ENCODE data around the gene WWOX. TPM values are rescaled to one million over a fixed set of nuclear protein-coding genes. Genes with fewer than 3 reads are reported as not detected.

WWOX gene
- total RNA-seq, 4 donors from 2014 or later: 76.8 to 102 (median 83.6) TPM

DNA sequence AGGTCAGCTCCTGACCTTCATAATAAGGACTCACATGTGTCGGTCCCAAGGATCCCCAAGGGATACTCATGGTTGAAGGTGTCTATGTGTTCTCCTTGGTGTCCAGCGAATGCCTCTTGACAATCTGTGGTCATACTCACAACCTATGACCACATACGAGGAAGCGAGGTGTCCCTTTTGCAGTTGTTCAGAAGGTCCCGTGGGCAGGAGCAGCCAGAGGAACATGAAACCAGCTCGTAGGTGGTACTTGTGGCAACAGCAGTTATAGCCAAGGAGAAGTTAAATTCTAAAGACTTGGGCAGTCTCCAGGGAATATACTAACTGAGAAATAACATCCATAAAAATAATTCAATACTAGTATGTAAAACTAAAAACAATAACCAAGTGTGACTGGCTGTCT, 685.3 kb downstream of the WWOX start:
- no peaks in the 10 kb centered on the region for H3K4me1 ChIP-seq
- WGBS, 2 donors: 87 to 92% methylated on average over 6 of the region's 6 CpGs
- TF ChIP-seq POLR2A (IDR thresholded peaks at IDR 0.05) (no peak), EP300 (IDR thresholded peaks at IDR 0.05) (no peak)
- TF ChIP-seq, protein P1, sequence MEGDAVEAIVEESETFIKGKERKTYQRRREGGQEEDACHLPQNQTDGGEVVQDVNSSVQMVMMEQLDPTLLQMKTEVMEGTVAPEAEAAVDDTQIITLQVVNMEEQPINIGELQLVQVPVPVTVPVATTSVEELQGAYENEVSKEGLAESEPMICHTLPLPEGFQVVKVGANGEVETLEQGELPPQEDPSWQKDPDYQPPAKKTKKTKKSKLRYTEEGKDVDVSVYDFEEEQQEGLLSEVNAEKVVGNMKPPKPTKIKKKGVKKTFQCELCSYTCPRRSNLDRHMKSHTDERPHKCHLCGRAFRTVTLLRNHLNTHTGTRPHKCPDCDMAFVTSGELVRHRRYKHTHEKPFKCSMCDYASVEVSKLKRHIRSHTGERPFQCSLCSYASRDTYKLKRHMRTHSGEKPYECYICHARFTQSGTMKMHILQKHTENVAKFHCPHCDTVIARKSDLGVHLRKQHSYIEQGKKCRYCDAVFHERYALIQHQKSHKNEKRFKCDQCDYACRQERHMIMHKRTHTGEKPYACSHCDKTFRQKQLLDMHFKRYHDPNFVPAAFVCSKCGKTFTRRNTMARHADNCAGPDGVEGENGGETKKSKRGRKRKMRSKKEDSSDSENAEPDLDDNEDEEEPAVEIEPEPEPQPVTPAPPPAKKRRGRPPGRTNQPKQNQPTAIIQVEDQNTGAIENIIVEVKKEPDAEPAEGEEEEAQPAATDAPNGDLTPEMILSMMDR (IDR thresholded peaks at IDR 0.05): no peak
- H3K27me3 ChIP-seq: no peaks in the 10 kb centered on the region
- H3K9me3 ChIP-seq: no peaks in the 10 kb centered on the region
- DNase-seq (ENCODE audit: low spot score in 2 of 2): no peak
- H3K27ac ChIP-seq: no peak overlapping the region
- H3K36me3 ChIP-seq: no peaks in the 10 kb centered on the region
- H3K4me3 ChIP-seq: no peak overlapping the region

DNA sequence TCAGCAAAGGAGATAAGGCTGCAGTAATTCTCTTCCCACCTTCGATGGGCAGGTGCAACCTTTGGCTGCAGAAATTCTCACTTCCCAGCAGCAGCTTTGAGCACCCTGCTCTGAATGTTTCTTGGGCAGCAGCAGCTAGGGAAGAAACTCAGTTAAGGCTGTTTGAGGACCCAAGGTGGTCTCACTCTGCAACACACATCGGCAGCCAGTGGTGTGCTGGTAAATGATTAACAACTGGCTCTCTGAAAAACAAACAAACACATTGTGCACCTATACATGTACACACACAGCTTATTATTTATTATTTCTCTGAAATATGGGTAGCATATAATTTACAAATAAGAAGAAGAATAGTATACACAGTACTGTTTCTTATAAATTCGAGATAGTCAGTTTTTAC, 685.8 kb downstream of the WWOX start:
- no peaks in the 10 kb centered on the region for H3K27me3 ChIP-seq
- no peak overlapping the region for H3K4me3 ChIP-seq
- no peak for DNase-seq (ENCODE audit: low spot score in 2 of 2)
- no peaks in the 10 kb centered on the region for H3K36me3 ChIP-seq
- WGBS, 2 donors: 77 to 83% methylated on average over 3 of the region's 3 CpGs
- TF ChIP-seq, protein P1 (IDR thresholded peaks at IDR 0.05): no peak
- TF ChIP-seq POLR2A (IDR thresholded peaks at IDR 0.05) (no peak), EP300 (IDR thresholded peaks at IDR 0.05) (no peak)
- H3K27ac ChIP-seq: no peak overlapping the region
- H3K9me3 ChIP-seq: no peaks in the 10 kb centered on the region
- no peaks in the 10 kb centered on the region for H3K4me1 ChIP-seq

DNA sequence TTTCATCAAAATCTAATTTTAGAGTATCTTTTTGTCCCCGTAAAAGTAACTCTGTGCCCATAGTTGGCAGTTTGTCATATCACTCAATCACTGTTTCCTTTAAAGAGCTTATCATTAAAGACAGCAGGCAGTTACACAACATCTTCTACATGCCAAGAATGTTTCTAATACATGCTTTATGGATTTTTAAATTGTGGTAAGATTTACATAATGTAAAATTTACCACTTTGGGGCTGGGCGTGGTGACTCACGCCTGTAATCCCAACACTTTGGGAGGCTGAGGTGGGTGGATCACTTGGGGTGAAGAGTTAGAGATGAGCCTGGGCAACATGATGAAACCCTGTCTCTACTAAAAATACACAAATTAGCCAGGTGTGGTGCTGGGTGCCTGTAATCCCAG, 687.2 kb downstream of the WWOX start:
- no peak for DNase-seq (ENCODE audit: low spot score in 2 of 2)
- TF ChIP-seq EP300 (IDR thresholded peaks at IDR 0.05) (no peak), POLR2A (IDR thresholded peaks at IDR 0.05) (no peak)
- TF ChIP-seq, protein P1 (IDR thresholded peaks at IDR 0.05): no peak
- Histone ChIP-seq H3K9me3 (no peaks in the 10 kb centered on the region), H3K27me3 (no peaks in the 10 kb centered on the region), H3K27ac (no peak overlapping the region), H3K4me3 (no peak overlapping the region), H3K4me1 (no peaks in the 10 kb centered on the region), H3K36me3 (no peaks in the 10 kb centered on the region)
- WGBS, 2 donors: 61 to 84% methylated on average over 3 of the region's 3 CpGs

DNA sequence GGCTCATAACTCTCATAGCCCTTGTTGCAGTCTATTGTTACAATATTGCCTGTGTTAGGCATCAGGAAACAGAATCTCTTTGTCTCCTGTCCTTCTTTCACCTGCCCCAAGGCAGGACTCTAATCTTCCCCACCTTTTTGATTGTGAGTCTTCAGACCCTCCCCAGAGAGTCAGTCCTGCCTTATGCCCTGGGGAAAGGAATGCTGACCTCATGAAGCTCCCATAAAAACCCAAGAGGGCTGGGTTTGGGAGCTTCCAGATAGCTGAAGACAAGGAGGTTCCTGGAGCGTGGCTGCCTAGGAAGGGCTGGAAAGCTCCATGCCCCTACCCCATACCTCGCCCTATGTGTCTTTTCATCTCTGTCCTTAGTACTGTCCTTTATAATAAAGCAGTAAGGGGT, 688.8 kb downstream of the WWOX start:
- H3K27me3 ChIP-seq: no peaks in the 10 kb centered on the region
- no peaks in the 10 kb centered on the region for H3K4me1 ChIP-seq
- TF ChIP-seq, protein P1 (IDR thresholded peaks at IDR 0.05): no peak
- TF ChIP-seq EP300 (IDR thresholded peaks at IDR 0.05) (no peak), POLR2A (IDR thresholded peaks at IDR 0.05) (no peak)
- 95 to 96% methylated on average over 2 of the region's 2 CpGs for WGBS, 2 donors
- no peaks in the 10 kb centered on the region for H3K9me3 ChIP-seq
- H3K27ac ChIP-seq: no peak overlapping the region
- H3K36me3 ChIP-seq: no peaks in the 10 kb centered on the region
- DNase-seq (ENCODE audit: low spot score in 2 of 2): no peak
- no peak overlapping the region for H3K4me3 ChIP-seq

DNA sequence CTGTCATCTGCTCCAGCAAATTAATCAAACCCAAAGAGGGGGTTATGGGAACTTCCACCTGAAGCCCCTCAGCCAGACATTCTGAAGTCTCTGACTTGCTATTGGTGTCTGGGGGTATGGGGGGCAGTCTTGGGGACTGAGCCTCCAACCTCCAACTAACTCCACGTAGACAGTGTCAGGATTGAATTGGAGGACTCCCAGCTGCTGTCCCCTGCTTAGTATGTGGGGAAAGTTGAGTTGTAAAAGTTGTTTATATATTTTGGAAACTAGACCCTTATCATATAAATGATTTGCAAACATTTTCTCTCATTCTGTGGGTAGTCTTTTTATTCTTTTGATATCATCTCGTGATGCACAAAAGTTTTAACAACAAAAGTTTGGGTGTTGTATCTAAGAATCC, 689.2 kb downstream of the WWOX start:
- TF ChIP-seq EP300 (IDR thresholded peaks at IDR 0.05) (no peak), POLR2A (IDR thresholded peaks at IDR 0.05) (no peak)
- TF ChIP-seq, protein P1 (IDR thresholded peaks at IDR 0.05): no peak
- Histone ChIP-seq H3K36me3 (no peaks in the 10 kb centered on the region), H3K4me3 (no peak overlapping the region), H3K27ac (no peak overlapping the region), H3K9me3 (no peaks in the 10 kb centered on the region), H3K4me1 (no peaks in the 10 kb centered on the region), H3K27me3 (no peaks in the 10 kb centered on the region)
- no peak for DNase-seq (ENCODE audit: low spot score in 2 of 2)
- 76 to 77% methylated on average over 2 of the region's 2 CpGs for WGBS, 2 donors
